B cell (primary cell): ENCODE data around the gene XRCC4. TPM values are rescaled to one million over a fixed set of nuclear protein-coding genes. Genes with fewer than 3 reads are reported as not detected.

ENCODE experiments used
- ATAC-seq: fragments of 200-7000 bp; cut with Tn5 transposase; one replicate; pipeline ENCODE4 v1.10.0; 2021; ENCODE audit warnings: low read depth, mild to moderate bottlenecking, moderate number of reproducible peaks, moderate library complexity
- CTCF ChIA-PET: fragments of 350-600 bp; sonication (Branson Sonifier 250); formaldehyde crosslinking; loops from one replicate; lab custom pipeline; 2021; ENCODE audit warnings: antibody characterized with exemption, inconsistent platforms; lab: Charles Lee
- POLR2A ChIA-PET: fragments of 350-600 bp; sonication (Branson Sonifier 250); formaldehyde crosslinking; loops from one replicate; lab custom pipeline; 2021; ENCODE audit warnings: antibody characterized with exemption; lab: Charles Lee
- DNase-seq: peaks from one replicate; pipeline ENCODE4 v3.0.0; 2013
- H2AFZ ChIP-seq: 2 replicates; pipeline ENCODE4 v1.6.1; 2012; ENCODE audit warnings: mild to moderate bottlenecking, low read depth, low read length; ENCODE audit not compliant: insufficient read depth, poor library complexity, severe bottlenecking
- H3K27ac ChIP-seq, 2 donors: 1 replicate in 1 of 2; 2 replicates in 1 of 2; pipeline ENCODE4 v1.5.1; 2012 to 2013; ENCODE audit warnings: low read length in 2 of 2, mild to moderate bottlenecking in 2 of 2, moderate library complexity in 1 of 2
- H3K27me3 ChIP-seq, 4 experiments: fragments of 200-600 bp in 1 of 4; sonication (generic) in 1 of 4; replicated peaks in 1 of 4; 1 replicate in 2 of 4; 2 replicates in 2 of 4; pipeline versions ENCODE4 v1.6.1 to v1.7.0; 2013 to 2016; ENCODE audit warnings: low read length in 3 of 4, mild to moderate bottlenecking in 2 of 4, mixed read lengths in 1 of 4, moderate library complexity in 1 of 4; ENCODE audit not compliant: insufficient read depth in 4 of 4, control insufficient read depth in 3 of 4; ENCODE audit errors: control extremely low read depth in 1 of 4
- H3K36me3 ChIP-seq, 2 experiments: replicated peaks in 1 of 2; 1 replicate in 1 of 2; 2 replicates in 1 of 2; pipeline versions ENCODE4 v1.6.1 to v1.7.1; 2013; ENCODE audit warnings: low read length in 1 of 2; ENCODE audit not compliant: insufficient read depth in 2 of 2, control insufficient read depth in 1 of 2; ENCODE audit errors: control extremely low read depth in 1 of 2, extremely low read depth in 1 of 2
- H3K4me1 ChIP-seq, 2 donors: fragments of 200-600 bp in 1 of 2; sonication (generic) in 1 of 2; 1 replicate in 1 of 2; 2 replicates in 1 of 2; pipeline versions ENCODE4 v1.5.1 to v1.6.1; 2013 to 2017; ENCODE audit warnings: low read length in 2 of 2; ENCODE audit not compliant: control insufficient read depth in 2 of 2, insufficient read depth in 2 of 2
- H3K4me2 ChIP-seq: replicated peaks from 2 replicates; pipeline ENCODE3; 2012; ENCODE audit warnings: mild to moderate bottlenecking, low read depth, low read length; ENCODE audit not compliant: poor library complexity, severe bottlenecking
- H3K4me3 ChIP-seq, 5 experiments: fragments of 200-600 bp in 1 of 5; sonication (generic) in 1 of 5; 1 replicate in 3 of 5; 2 replicates in 2 of 5; pipeline versions ENCODE4 v1.5.1 to v1.7.0; 2011 to 2016; ENCODE audit warnings: low read length in 4 of 5, mild to moderate bottlenecking in 4 of 5, low read depth in 2 of 5, control low read depth in 1 of 5, moderate library complexity in 1 of 5; ENCODE audit not compliant: insufficient read depth in 1 of 5; ENCODE audit errors: control extremely low read depth in 1 of 5, extremely low read depth in 1 of 5
- H3K79me2 ChIP-seq: fragments of 200-600 bp; sonication (generic); one replicate; pipeline ENCODE4 v1.6.0; 2016; ENCODE audit warnings: low read length; ENCODE audit not compliant: control insufficient read depth, insufficient read depth
- H3K9ac ChIP-seq: fragments of 200-600 bp; sonication (generic); 2 replicates; pipeline ENCODE4 v1.6.1; 2017; ENCODE audit warnings: mild to moderate bottlenecking, low read length, moderate library complexity
- H3K9me3 ChIP-seq, 3 donors: one replicate each; pipeline versions ENCODE4 v1.6.1 to v1.7.1; 2013; ENCODE audit warnings: low read length in 2 of 3; ENCODE audit not compliant: control insufficient read depth in 2 of 3, insufficient read depth in 1 of 3; ENCODE audit errors: control extremely low read depth in 1 of 3
- H4K20me1 ChIP-seq: 2 replicates; pipeline ENCODE4 v1.6.0; 2012; ENCODE audit warnings: mild to moderate bottlenecking, low read length; ENCODE audit not compliant: insufficient read depth, control insufficient read depth, poor library complexity, severe bottlenecking
- H3K27ac Mint-ChIP-seq: one replicate; pipeline ENCODE4 v1.8.0; 2021; ENCODE audit warnings: mixed read lengths
- H3K27me3 Mint-ChIP-seq: one replicate; pipeline ENCODE4 v1.8.0; 2021; ENCODE audit warnings: mixed read lengths
- H3K4me1 Mint-ChIP-seq: one replicate; pipeline ENCODE4 v1.8.0; 2021; ENCODE audit warnings: mixed read lengths
- H3K4me3 Mint-ChIP-seq: one replicate; pipeline ENCODE4 v1.8.0; 2021; ENCODE audit warnings: mixed read lengths
- H3K9me3 Mint-ChIP-seq: one replicate; pipeline ENCODE4 v1.8.0; 2022; ENCODE audit warnings: mixed read lengths; ENCODE audit not compliant: insufficient read depth
- EZH2 ChIP-seq: IDR thresholded peaks from 2 replicates; pipeline ENCODE4 v1.6.1; 2012; ENCODE audit warnings: borderline replicate concordance, low read depth, mild to moderate bottlenecking, moderate library complexity, low read length; ENCODE audit not compliant: insufficient read depth, poor library complexity, severe bottlenecking
- WGBS: methylation state at CpG from one replicate; pipeline ENCODE4 v1.1.5; 2013; ENCODE audit warnings: missing lambda C conversion rate; ENCODE audit not compliant: insufficient coverage; 5-methylcytosine and 5-hydroxymethylcytosine counted together
- intact Hi-C: fragments of 100-400 bp; cut with micrococcal nuclease; formaldehyde crosslinking; loops from one replicate; pipeline ENCODE4 v1.10.0; 2022
- polyA plus RNA-seq: library from polyadenylated mRNA; depleted of rRNA; stranded (reverse); fragments of >200 nt; gene quantifications from 2 replicates; pipeline ENCODE4 v1.2.3, GENCODE V29; 2012
- total RNA-seq, 2 donors: library from RNA; stranded (reverse); fragments of 120-200 nt in 1 of 2; gene quantifications; 1 replicate in 1 of 2; 2 replicates in 1 of 2; pipeline versions ENCODE4 v1.2.3 to v1.2.4, GENCODE V29; 2013 to 2022
- TF ChIP-seq, protein P1 (sequence below): fragments of 200-600 bp; IDR thresholded peaks from one replicate; pipeline ENCODE4 v1.8.0; 2022; ENCODE audit warnings: antibody characterized with exemption, mild to moderate bottlenecking

Gene XRCC4
- total and polyA plus RNA-seq, 2 donors (not counting 1 experiment from before 2014, with no cell fraction given): 1.3 to 7.7 TPM

DNA sequence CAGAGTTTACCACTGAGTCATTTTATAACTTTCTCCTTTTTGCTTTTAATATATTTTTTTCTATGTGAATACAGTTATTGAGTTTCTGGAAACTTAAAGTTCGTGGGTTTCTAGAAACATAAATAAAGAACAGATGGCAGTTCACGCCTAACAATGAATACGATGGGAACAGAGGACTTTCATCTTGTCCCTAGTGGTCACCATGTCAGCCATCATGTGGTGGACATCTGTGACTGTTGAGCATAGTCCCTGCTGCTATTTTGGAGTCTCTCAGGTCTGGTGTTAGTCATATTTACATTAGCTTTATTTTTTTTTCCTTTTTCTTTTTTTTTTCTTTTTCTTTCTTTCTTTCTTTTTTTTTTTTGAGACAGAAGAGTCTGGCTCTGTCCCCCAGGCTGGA is 85.3 kb downstream of the XRCC4 start:
- H3K79me2 ChIP-seq: no peaks in the 10 kb centered on the region
- H3K4me1 ChIP-seq: no peaks in the 10 kb centered on the region
- H3K4me2 ChIP-seq: no peak overlapping the region
- no peak overlapping the region for H3K4me3 ChIP-seq
- WGBS: 100% methylated on average over 2 of the region's 3 CpGs
- Mint-ChIP-seq H3K27ac (no peak overlapping the region), H3K4me3 (no peak overlapping the region), H3K4me1 (no peaks in the 10 kb centered on the region), H3K9me3 (no peaks in the 10 kb centered on the region), H3K27me3 (no peaks in the 10 kb centered on the region)
- no peaks in the 10 kb centered on the region for H4K20me1 ChIP-seq
- ChIA-PET POLR2A (no interaction called here), CTCF (no interaction called here)
- TF ChIP-seq, protein P1, sequence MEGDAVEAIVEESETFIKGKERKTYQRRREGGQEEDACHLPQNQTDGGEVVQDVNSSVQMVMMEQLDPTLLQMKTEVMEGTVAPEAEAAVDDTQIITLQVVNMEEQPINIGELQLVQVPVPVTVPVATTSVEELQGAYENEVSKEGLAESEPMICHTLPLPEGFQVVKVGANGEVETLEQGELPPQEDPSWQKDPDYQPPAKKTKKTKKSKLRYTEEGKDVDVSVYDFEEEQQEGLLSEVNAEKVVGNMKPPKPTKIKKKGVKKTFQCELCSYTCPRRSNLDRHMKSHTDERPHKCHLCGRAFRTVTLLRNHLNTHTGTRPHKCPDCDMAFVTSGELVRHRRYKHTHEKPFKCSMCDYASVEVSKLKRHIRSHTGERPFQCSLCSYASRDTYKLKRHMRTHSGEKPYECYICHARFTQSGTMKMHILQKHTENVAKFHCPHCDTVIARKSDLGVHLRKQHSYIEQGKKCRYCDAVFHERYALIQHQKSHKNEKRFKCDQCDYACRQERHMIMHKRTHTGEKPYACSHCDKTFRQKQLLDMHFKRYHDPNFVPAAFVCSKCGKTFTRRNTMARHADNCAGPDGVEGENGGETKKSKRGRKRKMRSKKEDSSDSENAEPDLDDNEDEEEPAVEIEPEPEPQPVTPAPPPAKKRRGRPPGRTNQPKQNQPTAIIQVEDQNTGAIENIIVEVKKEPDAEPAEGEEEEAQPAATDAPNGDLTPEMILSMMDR: no peak
- no peak for TF ChIP-seq EZH2
- no peak overlapping the region for H3K27ac ChIP-seq
- H2AFZ ChIP-seq: no peak overlapping the region
- DNase-seq (no peak), ATAC-seq (no peak)
- no peaks in the 10 kb centered on the region for H3K36me3 ChIP-seq
- intact Hi-C loops: no loop called here
- no peaks in the 10 kb centered on the region for H3K27me3 ChIP-seq
- no peak overlapping the region for H3K9ac ChIP-seq
- H3K9me3 ChIP-seq: no peaks in the 10 kb centered on the region

- no peak overlapping the region for H3K27ac ChIP-seq
- H3K4me3 ChIP-seq: no peak overlapping the region
- POLR2A ChIA-PET: no interaction called here
- H3K36me3 ChIP-seq: no peaks in the 10 kb centered on the region
- Mint-ChIP-seq H3K27me3 (no peaks in the 10 kb centered on the region), H3K9me3 (no peaks in the 10 kb centered on the region), H3K27ac (no peak overlapping the region), H3K4me1 (no peaks in the 10 kb centered on the region), H3K4me3 (no peak overlapping the region)
- intact Hi-C loops: no loop called here
- no peak overlapping the region for H3K9ac ChIP-seq
- no peaks in the 10 kb centered on the region for H3K79me2 ChIP-seq
- no peaks in the 10 kb centered on the region for H3K27me3 ChIP-seq
- no peak for DNase-seq
- no peaks in the 10 kb centered on the region for H4K20me1 ChIP-seq
- CTCF ChIA-PET: no interaction called here
- no peak for TF ChIP-seq EZH2
- TF ChIP-seq, protein P1: no peak
- no peak overlapping the region for H3K4me2 ChIP-seq
- H2AFZ ChIP-seq: no peak overlapping the region
- H3K4me1 ChIP-seq: no peaks in the 10 kb centered on the region
- no peaks in the 10 kb centered on the region for H3K9me3 ChIP-seq
- ATAC-seq: no peak
These were observed 90.2 kb downstream of the XRCC4 start for GRCh38 chr5:83167538-83167937.
